Measurements from ENCODE around the gene BTG1. TPM values are rescaled to one million over a fixed set of nuclear protein-coding genes. Genes with fewer than 3 reads are reported as not detected.

The BTG1 gene
- total RNA-seq, 1 experiment from 2014 or later = 32.7 TPM

DNA sequence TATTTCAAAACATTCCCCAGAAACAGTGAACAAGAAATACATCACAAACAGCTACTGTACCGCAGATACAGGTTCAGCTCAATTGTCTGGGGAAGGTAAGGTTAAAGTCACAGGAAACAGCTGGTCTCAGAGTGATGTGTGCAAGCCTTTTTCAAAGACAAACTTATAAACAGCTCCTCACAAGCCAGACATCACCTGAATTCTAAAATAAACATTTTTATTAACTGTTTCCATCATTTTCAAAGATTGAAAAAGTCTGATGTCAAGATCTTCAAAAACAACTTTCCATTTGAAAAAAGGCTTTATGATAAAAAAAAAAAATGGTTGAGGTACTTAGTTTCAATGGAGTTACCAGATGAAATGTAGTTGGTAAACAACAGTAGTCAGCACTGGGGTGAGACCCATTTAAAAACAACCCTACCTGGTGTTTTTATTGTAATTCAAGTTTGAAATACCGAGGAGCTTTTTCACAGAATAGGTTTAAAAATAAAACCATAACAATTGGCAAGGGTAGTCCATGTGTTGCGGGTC is 4.0 kb downstream of the BTG1 start:
- Histone ChIP-seq H4K8ac (replicated peaks; ENCODE audit: insufficient read length, low read depth, low read length) (no peak overlapping the region), H3K27ac (ENCODE audit: insufficient read length, low read depth, low read length) (no peak overlapping the region), H3T11ph (ENCODE audit: low read length) (no peak overlapping the region), H3K4me2 (ENCODE audit: insufficient read depth, insufficient read length, low read length) (peak overlapping the region; percentile 67), H3K27me3 (ENCODE audit: insufficient read depth, low read length) (no peaks in the 10 kb centered on the region), H4K91ac (ENCODE audit: insufficient read length, low read depth, low read length) (no peak overlapping the region), H3K18ac (ENCODE audit: insufficient read length, low read depth, low read length) (no peak overlapping the region), H2BK5ac (ENCODE audit: insufficient read length, low read length) (no peak overlapping the region), H3K79me2 (ENCODE audit: insufficient read depth, low read length) (peaks cover 40% of the 10 kb centered on the region; the same call in 1 of the 2 replicates), H3K14ac (ENCODE audit: insufficient read depth, low read length) (no peak overlapping the region), H3K79me1 (ENCODE audit: insufficient read depth, low read depth, low read length, poor library complexity, severe bottlenecking) (no peaks in the 10 kb centered on the region), H2BK15ac (ENCODE audit: low read depth, low read length) (no peak overlapping the region), H3K9ac (ENCODE audit: extremely low read depth, insufficient read length, low read length) (no peak overlapping the region), H2BK20ac (ENCODE audit: low read depth, low read length, poor library complexity, severe bottlenecking) (no peak overlapping the region), H3K4ac (ENCODE audit: low read depth, low read length) (no peak overlapping the region), H2AFZ (ENCODE audit: low read length) (no peak overlapping the region), H2BK12ac (ENCODE audit: insufficient read length, low read depth, low read length) (no peak overlapping the region), H3K9me3 (ENCODE audit: control insufficient read depth, low read depth, low read length) (no peaks in the 10 kb centered on the region), H3K23me2 (ENCODE audit: insufficient read length, low read depth, low read length, poor library complexity, severe bottlenecking) (peaks cover 14% of the 10 kb centered on the region), H3K23ac (ENCODE audit: insufficient read length, low read depth, low read length) (no peak overlapping the region), H3K4me1 (ENCODE audit: insufficient read depth, low read length) (peaks cover 8% of the 10 kb centered on the region), H2BK120ac (ENCODE audit: low read depth, low read length, poor library complexity, severe bottlenecking) (no peak overlapping the region), H4K5ac (ENCODE audit: insufficient read length, low read depth, low read length) (no peak overlapping the region), H3K56ac (ENCODE audit: insufficient read length, low read depth, low read length) (no peak overlapping the region), H4K20me1 (ENCODE audit: control insufficient read depth, insufficient read depth, insufficient read length) (no peaks in the 10 kb centered on the region), H2AK5ac (ENCODE audit: insufficient read length, low read length) (no peak overlapping the region)
- H3K9me3 Mint-ChIP-seq = peaks cover 1 to 5% of the 10 kb centered on the region in 2 experiments; a peak in 3 of 5 replicates
- DNase-seq = no peak
- no CpG with 5 or more reads among the region's 3 CpGs for WGBS (ENCODE audit: extremely low coverage, insufficient read length, low lambda C conversion rate)
- peaks cover 18 to 45% (median 36%) of the 10 kb centered on the region in 3 experiments for H3K36me3 Mint-ChIP-seq (ENCODE audit: insufficient read depth in 1 of 3, low read depth in 3 of 3)
- H3K4me1 Mint-ChIP-seq = peaks cover 61 to 71% of the 10 kb centered on the region in 2 experiments
- no peaks in the 10 kb centered on the region; the same call in 1 of the 2 replicates for H3K27me3 Mint-ChIP-seq (ENCODE audit: low read depth)
- TF ChIP-seq, protein P1, sequence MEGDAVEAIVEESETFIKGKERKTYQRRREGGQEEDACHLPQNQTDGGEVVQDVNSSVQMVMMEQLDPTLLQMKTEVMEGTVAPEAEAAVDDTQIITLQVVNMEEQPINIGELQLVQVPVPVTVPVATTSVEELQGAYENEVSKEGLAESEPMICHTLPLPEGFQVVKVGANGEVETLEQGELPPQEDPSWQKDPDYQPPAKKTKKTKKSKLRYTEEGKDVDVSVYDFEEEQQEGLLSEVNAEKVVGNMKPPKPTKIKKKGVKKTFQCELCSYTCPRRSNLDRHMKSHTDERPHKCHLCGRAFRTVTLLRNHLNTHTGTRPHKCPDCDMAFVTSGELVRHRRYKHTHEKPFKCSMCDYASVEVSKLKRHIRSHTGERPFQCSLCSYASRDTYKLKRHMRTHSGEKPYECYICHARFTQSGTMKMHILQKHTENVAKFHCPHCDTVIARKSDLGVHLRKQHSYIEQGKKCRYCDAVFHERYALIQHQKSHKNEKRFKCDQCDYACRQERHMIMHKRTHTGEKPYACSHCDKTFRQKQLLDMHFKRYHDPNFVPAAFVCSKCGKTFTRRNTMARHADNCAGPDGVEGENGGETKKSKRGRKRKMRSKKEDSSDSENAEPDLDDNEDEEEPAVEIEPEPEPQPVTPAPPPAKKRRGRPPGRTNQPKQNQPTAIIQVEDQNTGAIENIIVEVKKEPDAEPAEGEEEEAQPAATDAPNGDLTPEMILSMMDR (conservative IDR thresholded peaks at IDR 0.05) = no peak
- H3K27ac Mint-ChIP-seq = peak overlapping the region in 2 of 3 experiments; percentile 55 to 74; a peak in 3 of 7 replicates
- H3K4me3 Mint-ChIP-seq = peak overlapping the region; percentile 89 to 98
